ENCODE data around the gene CLUH. TPM values are rescaled to one million over a fixed set of nuclear protein-coding genes. Genes with fewer than 3 reads are reported as not detected.

The CLUH gene
- polyA plus RNA-seq, 1 of the 3 experiments (the other 2 are of a cell fraction), result 32.2 TPM

DNA sequence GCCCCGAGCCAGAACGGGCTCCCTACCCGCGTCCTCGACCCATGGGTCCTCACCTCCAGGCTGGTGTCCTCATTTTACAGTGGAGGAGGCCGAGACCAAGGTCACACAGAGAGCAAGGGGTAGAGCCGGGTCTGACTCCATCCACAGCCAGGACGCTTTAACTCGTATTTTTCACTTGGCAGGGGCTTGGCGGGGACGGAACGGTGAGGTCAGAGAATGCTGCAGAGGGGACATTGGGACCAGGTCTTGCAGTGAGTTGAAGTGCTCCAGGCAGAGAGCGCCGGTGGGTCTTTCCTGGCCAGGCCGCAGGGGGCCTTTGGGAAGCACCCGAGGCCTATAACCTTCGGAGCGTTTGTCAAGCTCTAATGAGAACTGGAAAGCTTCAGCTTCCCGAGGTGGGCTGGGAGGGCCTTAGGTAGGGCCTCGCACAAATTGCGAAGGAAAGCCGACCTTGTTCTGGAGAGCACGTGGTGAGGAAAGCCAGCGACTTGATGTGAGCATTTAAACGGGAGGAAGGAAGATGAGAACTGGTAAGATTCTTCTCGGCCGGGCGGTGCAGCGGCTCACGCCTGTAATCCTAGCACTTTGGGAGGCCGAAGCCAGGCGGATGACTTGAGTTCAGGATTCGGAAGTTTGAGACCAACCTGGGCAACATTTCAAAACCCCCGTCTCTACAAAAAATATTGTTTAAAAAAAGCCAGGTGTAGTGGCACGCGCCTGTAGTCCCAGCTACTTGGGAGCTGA, 908 bp upstream of the CLUH start:
- DNase-seq, result no peak
- Histone ChIP-seq H3K79me2 (ENCODE audit: insufficient read depth) (peaks cover 43% of the 10 kb centered on the region), H3K9ac (peak overlapping the region; percentile 66), H3K9me2 (no peaks in the 10 kb centered on the region), H3K27me3 (ENCODE audit: insufficient read depth) (no peaks in the 10 kb centered on the region), H3K4me3 (ENCODE audit: low read depth in 2 of 2, low read length in 1 of 2) (peak overlapping the region; percentile 64 to 76), H3K4me2 (peak overlapping the region; percentile 87), H3K9me3 (no peaks in the 10 kb centered on the region), H3K27ac (ENCODE audit: low read depth in 2 of 2, low read length in 1 of 2) (peak overlapping the region in 1 of 2 experiments; percentile 82; a peak in 2 of 4 replicates), H2AFZ (ENCODE audit: low read depth) (peak overlapping the region; percentile 95), H3K36me3 (replicated peaks in 1 of 2; ENCODE audit: control insufficient read depth in 1 of 2, insufficient read depth in 2 of 2, low read length in 1 of 2) (no peaks in the 10 kb centered on the region), H3K4me1 (ENCODE audit: control insufficient read depth in 1 of 2, insufficient read depth in 2 of 2, low read depth in 1 of 2, low read length in 1 of 2) (peaks cover 9 to 44% of the 10 kb centered on the region in 2 experiments; a peak in 1 of 4 replicates), H4K20me1 (ENCODE audit: insufficient read depth) (peaks cover 34% of the 10 kb centered on the region), H3F3A (replicated peaks; ENCODE audit: insufficient read depth) (no peaks in the 10 kb centered on the region)
- ChIA-PET POLR2A (no interaction called here), CTCF (interaction anchor here (0.8 kb wide), 1 partner anchor 74 kb away, joined by 4 read pairs; no protein-coding TSS in a partner anchor)
- 74% methylated on average over 33 of the region's 36 CpGs for WGBS (ENCODE audit: low lambda C conversion rate)
- TF ChIP-seq GATA2 (CRISPR knock-in tag; IDR thresholded peaks at IDR 0.05), result no peak
- TF ChIP-seq, protein P1, sequence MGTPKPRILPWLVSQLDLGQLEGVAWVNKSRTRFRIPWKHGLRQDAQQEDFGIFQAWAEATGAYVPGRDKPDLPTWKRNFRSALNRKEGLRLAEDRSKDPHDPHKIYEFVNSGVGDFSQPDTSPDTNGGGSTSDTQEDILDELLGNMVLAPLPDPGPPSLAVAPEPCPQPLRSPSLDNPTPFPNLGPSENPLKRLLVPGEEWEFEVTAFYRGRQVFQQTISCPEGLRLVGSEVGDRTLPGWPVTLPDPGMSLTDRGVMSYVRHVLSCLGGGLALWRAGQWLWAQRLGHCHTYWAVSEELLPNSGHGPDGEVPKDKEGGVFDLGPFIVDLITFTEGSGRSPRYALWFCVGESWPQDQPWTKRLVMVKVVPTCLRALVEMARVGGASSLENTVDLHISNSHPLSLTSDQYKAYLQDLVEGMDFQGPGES (IDR thresholded peaks at IDR 0.05; ENCODE audit: low read depth, low read length), result no peak
- no peak for TF ChIP-seq FOXM1 (IDR thresholded peaks at IDR 0.05; ENCODE audit: low read depth)
- no peak for TF ChIP-seq GABPA (IDR thresholded peaks at IDR 0.05; ENCODE audit: low read depth)
- no peak for TF ChIP-seq MEF2A (IDR thresholded peaks at IDR 0.05; ENCODE audit: borderline replicate concordance, low read depth)
- no peak for TF ChIP-seq USF1 (IDR thresholded peaks at IDR 0.05; ENCODE audit: borderline replicate concordance, low read depth)
- TF ChIP-seq MXI1 (IDR thresholded peaks at IDR 0.05; ENCODE audit: low read depth, low read length), result no peak
- no peak for TF ChIP-seq MAX (IDR thresholded peaks at IDR 0.05; ENCODE audit: low read depth)
- TF ChIP-seq RFX5 (IDR thresholded peaks at IDR 0.05; ENCODE audit: low read length), result no peak
- TF ChIP-seq NFIC (IDR thresholded peaks at IDR 0.05; ENCODE audit: borderline replicate concordance), result no peak
- TF ChIP-seq FOSL2 (IDR thresholded peaks at IDR 0.05; ENCODE audit: borderline replicate concordance, low read depth), result no peak
- TF ChIP-seq ELF1 (IDR thresholded peaks at IDR 0.05), result no peak
- no peak for TF ChIP-seq TCF12 (IDR thresholded peaks at IDR 0.05)

GRCh38 chr17:2710803-2711607, 559 bp downstream of the CLUH start:
- Histone ChIP-seq H3K9ac (peak overlapping the region; percentile 74), H3K36me3 (replicated peaks in 1 of 2; ENCODE audit: control insufficient read depth in 1 of 2, insufficient read depth in 2 of 2, low read length in 1 of 2) (no peaks in the 10 kb centered on the region), H3K4me1 (ENCODE audit: control insufficient read depth in 1 of 2, insufficient read depth in 2 of 2, low read depth in 1 of 2, low read length in 1 of 2) (peaks cover 9 to 44% of the 10 kb centered on the region in 2 experiments; a peak in 1 of 4 replicates), H4K20me1 (ENCODE audit: insufficient read depth) (peaks cover 48% of the 10 kb centered on the region), H3K9me2 (no peaks in the 10 kb centered on the region), H3K79me2 (ENCODE audit: insufficient read depth) (peaks cover 58% of the 10 kb centered on the region), H3K9me3 (no peaks in the 10 kb centered on the region), H3K4me3 (ENCODE audit: low read depth in 2 of 2, low read length in 1 of 2) (peak overlapping the region; percentile 75 to 76), H3F3A (replicated peaks; ENCODE audit: insufficient read depth) (no peaks in the 10 kb centered on the region), H2AFZ (ENCODE audit: low read depth) (no peak overlapping the region), H3K27me3 (ENCODE audit: insufficient read depth) (no peaks in the 10 kb centered on the region), H3K27ac (ENCODE audit: low read depth in 2 of 2, low read length in 1 of 2) (peak overlapping the region; percentile 18 to 29; a peak in 1 of 4 replicates), H3K4me2 (peak overlapping the region; percentile 98)
- DNase-seq, result peak; percentile 74
- WGBS (ENCODE audit: low lambda C conversion rate), result 9% methylated on average over 10 of the region's 82 CpGs
- POLR2A ChIA-PET, result no interaction called here
- CTCF ChIA-PET, result interaction anchor here (1.0 kb wide), 1 partner anchor 36 kb away, joined by 3 read pairs; no protein-coding TSS in a partner anchor
- TF ChIP-seq USF1 (IDR thresholded peaks at IDR 0.05; ENCODE audit: borderline replicate concordance, low read depth), result no peak
- peak; percentile 33; the same call in 1 of the 2 replicates for TF ChIP-seq MAX (IDR thresholded peaks at IDR 0.05; ENCODE audit: low read depth)

Data from SK-N-SH (cell line).